ENCODE results near the gene TEX11.

DNA sequence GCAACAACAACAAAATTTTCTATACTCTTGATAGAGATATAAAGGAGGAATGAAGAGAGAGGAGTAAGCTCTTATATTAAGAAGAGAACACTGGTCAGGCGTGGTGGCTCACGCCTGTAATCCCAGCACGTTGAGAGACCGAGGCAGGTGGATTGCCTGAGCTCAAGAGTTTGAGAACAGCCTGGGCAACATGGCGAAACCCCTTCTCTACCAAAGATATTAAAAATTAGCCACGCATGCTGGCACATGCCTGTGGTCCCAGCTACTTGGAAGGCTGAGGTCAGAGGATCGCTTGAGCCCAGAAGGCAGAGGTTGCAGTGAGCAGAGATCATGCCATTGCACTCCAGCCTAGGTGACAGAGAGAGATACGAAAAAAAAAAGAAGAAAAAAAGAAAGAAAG is 102.4 kb downstream of the TEX11 start:
- no peak for TF ChIP-seq EZH2phosphoT487 (IDR thresholded peaks at IDR 0.05; ENCODE audit: insufficient read depth, low read depth)
- no peak for TF ChIP-seq EZH2 (IDR thresholded peaks at IDR 0.05; ENCODE audit: insufficient read depth, poor library complexity, severe bottlenecking)

Data from GM23248 (cell line).